ENCODE measurements around the gene NMT1. TPM values are rescaled to one million over a fixed set of nuclear protein-coding genes. Genes with fewer than 3 reads are reported as not detected.

Gene NMT1
- total RNA-seq, 3 donors from 2014 or later, result 81.9 to 130 (median 84.0) TPM

- peak overlapping the region in 1 of 3 donors; percentile 74 for H3K4me3 ChIP-seq
- H3K36me3 ChIP-seq, result no peaks in the 10 kb centered on the region
- H3K27me3 ChIP-seq, result no peaks in the 10 kb centered on the region
- no peak for DNase-seq (ENCODE audit: low spot score in 2 of 2)
- peaks cover 0 to 8% of the 10 kb centered on the region in 2 donors for H3K4me1 ChIP-seq
- H3K9me3 ChIP-seq, result no peaks in the 10 kb centered on the region
- intact Hi-C loops (cut with DNase I; ENCODE audit: low total_unique reads), result loop anchor here (5.0 to 10.0 kb wide), 2 partner anchors 60 to 1608 kb away; no protein-coding TSS in a partner anchor
- H3K27ac ChIP-seq, result no peak overlapping the region
- TF ChIP-seq POLR2A (IDR thresholded peaks at IDR 0.05), result no peak
- no peak for TF ChIP-seq POLR2AphosphoS5 (IDR thresholded peaks at IDR 0.05)
- no peak for TF ChIP-seq CTCF (IDR thresholded peaks at IDR 0.05)
These were observed 75.9 kb downstream of the NMT1 start for GRCh38 chr17:45136846-45137560.

GRCh38 chr17:45137561-45138305, 76.6 kb downstream of the NMT1 start:
- no peaks in the 10 kb centered on the region for H3K36me3 ChIP-seq
- TF ChIP-seq POLR2A (IDR thresholded peaks at IDR 0.05) (no peak), POLR2AphosphoS5 (IDR thresholded peaks at IDR 0.05) (no peak), CTCF (IDR thresholded peaks at IDR 0.05) (no peak)
- H3K27ac ChIP-seq, result no peak overlapping the region
- no peak overlapping the region for H3K4me3 ChIP-seq
- no peaks in the 10 kb centered on the region for H3K27me3 ChIP-seq
- peaks cover 0 to 8% of the 10 kb centered on the region in 2 donors for H3K4me1 ChIP-seq
- DNase-seq (ENCODE audit: low spot score in 2 of 2), result no peak
- H3K9me3 ChIP-seq, result no peaks in the 10 kb centered on the region
- intact Hi-C loops (cut with DNase I; ENCODE audit: low total_unique reads), result loop anchor here (5.0 to 10.0 kb wide), 2 partner anchors 60 to 1607 kb away; no protein-coding TSS in a partner anchor

- H3K9me3 ChIP-seq, result no peaks in the 10 kb centered on the region
- TF ChIP-seq POLR2AphosphoS5 (IDR thresholded peaks at IDR 0.05), result no peak
- TF ChIP-seq POLR2A (IDR thresholded peaks at IDR 0.05), result no peak
- no peak for TF ChIP-seq CTCF (IDR thresholded peaks at IDR 0.05)
- no peak overlapping the region for H3K4me3 ChIP-seq
- H3K27ac ChIP-seq, result no peak overlapping the region
- peaks cover 0 to 8% of the 10 kb centered on the region in 2 donors for H3K4me1 ChIP-seq
- DNase-seq (ENCODE audit: low spot score in 2 of 2), result no peak
- no peaks in the 10 kb centered on the region for H3K36me3 ChIP-seq
- no peaks in the 10 kb centered on the region for H3K27me3 ChIP-seq
- intact Hi-C loops (cut with DNase I; ENCODE audit: low total_unique reads), result loop anchor here (5.0 to 10.0 kb wide), 2 partner anchors 58 to 1606 kb away; no protein-coding TSS in a partner anchor
These were observed 77.9 kb downstream of the NMT1 start for GRCh38 chr17:45138911-45139532.

GRCh38 chr17:45139533-45139920, 78.4 kb downstream of the NMT1 start:
- intact Hi-C loops (cut with DNase I; ENCODE audit: low total_unique reads), result loop anchor here (5.0 to 10.0 kb wide), 2 partner anchors 58 to 1605 kb away; no protein-coding TSS in a partner anchor
- Histone ChIP-seq H3K4me1 (peaks cover 0 to 12% of the 10 kb centered on the region in 2 donors), H3K36me3 (no peaks in the 10 kb centered on the region), H3K27me3 (no peaks in the 10 kb centered on the region), H3K4me3 (no peak overlapping the region), H3K27ac (no peak overlapping the region), H3K9me3 (no peaks in the 10 kb centered on the region)
- TF ChIP-seq POLR2AphosphoS5 (IDR thresholded peaks at IDR 0.05), result no peak
- TF ChIP-seq CTCF (IDR thresholded peaks at IDR 0.05), result no peak
- TF ChIP-seq POLR2A (IDR thresholded peaks at IDR 0.05), result no peak
- DNase-seq (ENCODE audit: low spot score in 2 of 2), result no peak
